ENCODE measurements around the gene POC1A.

- TF ChIP-seq POLR2A (IDR thresholded peaks at IDR 0.05; ENCODE audit: low read depth, low read length) (no peak), POLR2AphosphoS5 (IDR thresholded peaks at IDR 0.05; ENCODE audit: low read depth, low read length) (no peak)
Observed at GRCh38 chr3:52092271-52092660, 62.0 kb downstream of the POC1A start.

Data from GM12892 (cell line).